ENCODE results near the gene SART1.

Gene SART1

DNA sequence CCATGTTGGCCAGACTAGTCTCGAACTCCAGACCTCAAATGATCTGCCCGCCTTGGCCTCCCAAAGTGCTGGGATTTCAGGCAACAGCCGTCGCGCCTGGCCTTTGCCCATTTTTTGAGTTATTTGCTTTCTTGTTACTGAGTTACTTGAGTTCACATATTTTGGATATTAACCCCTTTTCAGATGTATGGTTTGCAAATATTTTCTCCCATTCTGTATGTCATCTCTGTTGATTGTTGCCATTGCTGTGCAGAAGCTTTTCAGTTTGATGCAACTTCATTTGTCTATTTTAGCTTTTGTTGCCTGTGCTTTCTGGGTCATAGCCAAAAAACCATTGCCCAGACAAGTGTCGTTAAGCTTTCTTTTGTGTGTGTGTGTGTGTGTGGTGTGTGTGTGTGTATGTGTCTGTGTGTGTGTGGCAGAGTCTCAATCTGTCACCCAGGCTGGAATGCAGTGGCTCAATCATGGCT lies 9.4 kb upstream of the SART1 start:
- no peaks in the 10 kb centered on the region for H3K9me2 ChIP-seq (ENCODE audit: low read depth, low read length)
- H3K4me2 ChIP-seq (ENCODE audit: low read length): no peak overlapping the region
- no peak overlapping the region for H3K9ac ChIP-seq (ENCODE audit: low read length)
- no peak overlapping the region for H3K4me3 ChIP-seq (ENCODE audit: low read depth, low read length, poor library complexity, severe bottlenecking)
- H3K27ac ChIP-seq (ENCODE audit: low read depth, low read length, poor library complexity, severe bottlenecking): no peak overlapping the region
- no peak for TF ChIP-seq CTCF (IDR thresholded peaks at IDR 0.05; ENCODE audit: low read length)
- no peak for TF ChIP-seq EZH2 (IDR thresholded peaks at IDR 0.05; ENCODE audit: borderline replicate concordance, low read length)
- no peaks in the 10 kb centered on the region for H4K20me1 ChIP-seq (ENCODE audit: insufficient read depth, low read length)
- no peaks in the 10 kb centered on the region for H3K27me3 ChIP-seq (ENCODE audit: insufficient read depth, low read length)
- H2AFZ ChIP-seq (ENCODE audit: low read length): no peak overlapping the region
- no peaks in the 10 kb centered on the region for H3K79me2 ChIP-seq (ENCODE audit: insufficient read depth, low read length)
- no peaks in the 10 kb centered on the region for H3K9me3 ChIP-seq (ENCODE audit: low read length)
- peaks cover 7% of the 10 kb centered on the region for H3K4me1 ChIP-seq (ENCODE audit: insufficient read depth, low read length, severe bottlenecking)
- no peaks in the 10 kb centered on the region for H3F3A ChIP-seq (ENCODE audit: insufficient read depth, low read length)
- no peaks in the 10 kb centered on the region for H3K36me3 ChIP-seq (ENCODE audit: insufficient read depth, low read length)

- Histone ChIP-seq H3K27ac (ENCODE audit: low read depth, low read length, poor library complexity, severe bottlenecking) (no peak overlapping the region), H3K4me3 (ENCODE audit: low read depth, low read length, poor library complexity, severe bottlenecking) (no peak overlapping the region), H2AFZ (ENCODE audit: low read length) (no peak overlapping the region), H3K9me2 (ENCODE audit: low read depth, low read length) (no peaks in the 10 kb centered on the region), H3K4me2 (ENCODE audit: low read length) (no peak overlapping the region), H3F3A (ENCODE audit: insufficient read depth, low read length) (no peaks in the 10 kb centered on the region), H3K79me2 (ENCODE audit: insufficient read depth, low read length) (no peaks in the 10 kb centered on the region), H3K9me3 (ENCODE audit: low read length) (no peaks in the 10 kb centered on the region), H3K4me1 (ENCODE audit: insufficient read depth, low read length, severe bottlenecking) (peaks cover 8% of the 10 kb centered on the region), H4K20me1 (ENCODE audit: insufficient read depth, low read length) (no peaks in the 10 kb centered on the region), H3K9ac (ENCODE audit: low read length) (no peak overlapping the region), H3K27me3 (ENCODE audit: insufficient read depth, low read length) (no peaks in the 10 kb centered on the region), H3K36me3 (ENCODE audit: insufficient read depth, low read length) (no peaks in the 10 kb centered on the region)
- TF ChIP-seq CTCF (IDR thresholded peaks at IDR 0.05; ENCODE audit: low read length): no peak
Measured at GRCh38 chr11:65953471-65953870, 8.1 kb upstream of the SART1 start.

- H3K9me3 ChIP-seq (ENCODE audit: low read length): no peaks in the 10 kb centered on the region
- H3F3A ChIP-seq (ENCODE audit: insufficient read depth, low read length): no peaks in the 10 kb centered on the region
- peaks cover 8% of the 10 kb centered on the region for H3K4me1 ChIP-seq (ENCODE audit: insufficient read depth, low read length, severe bottlenecking)
- TF ChIP-seq EZH2 (IDR thresholded peaks at IDR 0.05; ENCODE audit: borderline replicate concordance, low read length) (no peak), CTCF (IDR thresholded peaks at IDR 0.05; ENCODE audit: low read length) (no peak)
- H3K9ac ChIP-seq (ENCODE audit: low read length): no peak overlapping the region
- no peaks in the 10 kb centered on the region for H3K79me2 ChIP-seq (ENCODE audit: insufficient read depth, low read length)
- H3K27ac ChIP-seq (ENCODE audit: low read depth, low read length, poor library complexity, severe bottlenecking): no peak overlapping the region
- H3K27me3 ChIP-seq (ENCODE audit: insufficient read depth, low read length): no peaks in the 10 kb centered on the region
- H4K20me1 ChIP-seq (ENCODE audit: insufficient read depth, low read length): no peaks in the 10 kb centered on the region
- no peaks in the 10 kb centered on the region for H3K9me2 ChIP-seq (ENCODE audit: low read depth, low read length)
- H3K4me3 ChIP-seq (ENCODE audit: low read depth, low read length, poor library complexity, severe bottlenecking): no peak overlapping the region
- no peak overlapping the region for H2AFZ ChIP-seq (ENCODE audit: low read length)
- no peaks in the 10 kb centered on the region for H3K36me3 ChIP-seq (ENCODE audit: insufficient read depth, low read length)
- no peak overlapping the region; the same call in 1 of the 2 replicates for H3K4me2 ChIP-seq (ENCODE audit: low read length)
Measured at GRCh38 chr11:65954771-65955170, 6.8 kb upstream of the SART1 start.

Measured in OCI-LY1 (cell line).